HL-60 (cell line): ENCODE measurements around the gene SRP19.

Experiments
- CTCF ChIP-seq: IDR thresholded peaks from one replicate; pipeline ENCODE4 v1.5.1; 2011; ENCODE audit warnings: low read length, control low read depth, inconsistent platforms; ENCODE audit not compliant: insufficient read depth
- GABPA ChIP-seq: IDR thresholded peaks from 2 replicates; pipeline ENCODE4 v1.6.1; 2012; ENCODE audit warnings: low read depth
- POLR2AphosphoS5 ChIP-seq: IDR thresholded peaks from 2 replicates; pipeline ENCODE4 v1.6.1; 2012; ENCODE audit warnings: low read depth
- REST ChIP-seq: IDR thresholded peaks from 2 replicates; pipeline ENCODE4 v1.6.1; 2012; ENCODE audit warnings: low read depth; ENCODE audit not compliant: insufficient replicate concordance

- TF ChIP-seq CTCF: no peak
- TF ChIP-seq REST: no peak
- no peak for TF ChIP-seq POLR2AphosphoS5
- TF ChIP-seq GABPA: no peak
Observed at GRCh38 chr5:112886975-112887374, 25.9 kb downstream of the SRP19 start.
